Fibroblast of lung (primary cell): ENCODE measurements around the gene ZNF608. TPM values are rescaled to one million over a fixed set of nuclear protein-coding genes. Genes with fewer than 3 reads are reported as not detected.

Experiments used
- DNase-seq, 2 donors: peaks; one replicate each; pipeline versions ENCODE4 v3.0.0 to v3.0.0-alpha.2; 2010; ENCODE audit warnings: low read depth in 2 of 2
- H2AFZ ChIP-seq: 2 replicates; pipeline ENCODE4 v1.5.1; 2012; ENCODE audit warnings: low read length, control low read depth, inconsistent platforms
- H3K27ac ChIP-seq: 2 replicates; pipeline ENCODE4 v1.5.1; 2011; ENCODE audit warnings: low read length, control low read depth; ENCODE audit not compliant: insufficient read depth
- H3K27me3 ChIP-seq: 2 replicates; pipeline ENCODE4 v1.5.1; 2011; ENCODE audit warnings: mild to moderate bottlenecking, low read length; ENCODE audit not compliant: control insufficient read depth, insufficient read depth
- H3K36me3 ChIP-seq: 2 replicates; pipeline ENCODE4 v1.5.1; 2011; ENCODE audit warnings: low read length; ENCODE audit not compliant: control insufficient read depth, insufficient read depth
- H3K4me1 ChIP-seq: 2 replicates; pipeline ENCODE4 v1.5.1; 2011; ENCODE audit warnings: low read length; ENCODE audit not compliant: control insufficient read depth, insufficient read depth; ENCODE audit errors: extremely low read depth
- H3K4me2 ChIP-seq: 2 replicates; pipeline ENCODE4 v1.5.1; 2011; ENCODE audit warnings: low read length, control low read depth; ENCODE audit not compliant: insufficient read depth; ENCODE audit errors: extremely low read depth
- H3K4me3 ChIP-seq, 4 experiments: fragments of 200-600 bp in 1 of 4; sonication (generic) in 1 of 4; replicated peaks in 1 of 4; 2 replicates each; pipeline ENCODE4 v1.5.1; 2011 to 2016; ENCODE audit warnings: low read length in 4 of 4, low read depth in 3 of 4, mild to moderate bottlenecking in 3 of 4, control low read depth in 2 of 4, inconsistent platforms in 1 of 4, mixed read lengths in 1 of 4; ENCODE audit not compliant: insufficient read depth in 1 of 4; ENCODE audit errors: control extremely low read depth in 1 of 4
- H3K79me2 ChIP-seq: 2 replicates; pipeline ENCODE4 v1.5.1; 2012; ENCODE audit warnings: mild to moderate bottlenecking, low read length, inconsistent platforms; ENCODE audit not compliant: control insufficient read depth, insufficient read depth
- H3K9ac ChIP-seq: 2 replicates; pipeline ENCODE4 v1.5.1; 2011; ENCODE audit warnings: mild to moderate bottlenecking, low read length, control low read depth; ENCODE audit not compliant: insufficient read depth
- H3K9me3 ChIP-seq: 2 replicates; pipeline ENCODE4 v1.5.1; 2012; ENCODE audit warnings: low read depth, low read length; ENCODE audit not compliant: control insufficient read depth, insufficient read depth
- H4K20me1 ChIP-seq: 2 replicates; pipeline ENCODE4 v1.5.1; 2011; ENCODE audit warnings: low read length; ENCODE audit not compliant: control insufficient read depth, insufficient read depth; ENCODE audit errors: extremely low read depth
- CTCF ChIP-seq, 2 donors: IDR thresholded peaks in 1 of 2; conservative IDR thresholded peaks in 1 of 2; 1 replicate in 1 of 2; 2 replicates in 1 of 2; pipeline ENCODE4 v1.5.1; 2011 to 2012; ENCODE audit warnings: low read length in 2 of 2, control low read depth in 1 of 2, inconsistent platforms in 1 of 2, low read depth in 1 of 2, mild to moderate bottlenecking in 1 of 2
- EZH2 ChIP-seq: IDR thresholded peaks from 2 replicates; pipeline ENCODE4 v1.5.1; 2012; ENCODE audit warnings: low read length, control low read depth, mild to moderate bottlenecking; ENCODE audit errors: missing control alignments
- polyA plus RNA-seq, 2 donors: library from polyadenylated mRNA; depleted of rRNA in 1 of 2; stranded (reverse) in 1 of 2; unstranded in 1 of 2; fragments of >200 nt; gene quantifications; 2 replicates each; pipeline ENCODE4 v1.2.1, GENCODE V29; 2011 to 2012; ENCODE audit warnings: missing spikeins in 1 of 2
- total RNA-seq: library from RNA; depleted of rRNA; stranded (reverse); fragments of >200 nt; gene quantifications from 2 replicates; pipeline ENCODE4 v1.2.1, GENCODE V29; 2014

ZNF608 gene
- total and polyA plus RNA-seq, 2 donors (not counting 1 experiment from before 2014, with no cell fraction given), result 12.4 to 25.3 TPM

GRCh38 chr5:124725040-124725434, 21.4 kb downstream of the ZNF608 start:
- no peaks in the 10 kb centered on the region for H4K20me1 ChIP-seq
- H2AFZ ChIP-seq, result no peak overlapping the region

GRCh38 chr5:124724357-124725039, 21.9 kb downstream of the ZNF608 start:
- Histone ChIP-seq H3K9ac (no peak overlapping the region), H3K4me3 (no peak overlapping the region), H3K79me2 (peaks cover 17% of the 10 kb centered on the region), H3K4me1 (no peaks in the 10 kb centered on the region), H3K36me3 (no peaks in the 10 kb centered on the region), H3K27ac (no peak overlapping the region), H4K20me1 (no peaks in the 10 kb centered on the region), H2AFZ (no peak overlapping the region), H3K9me3 (no peaks in the 10 kb centered on the region), H3K27me3 (no peaks in the 10 kb centered on the region), H3K4me2 (no peak overlapping the region)
- TF ChIP-seq EZH2, result no peak
- no peak for TF ChIP-seq CTCF (conservative IDR thresholded peaks at IDR 0.05 in 1 of 2, IDR thresholded peaks at IDR 0.05 in 1 of 2; ENCODE audit: low read depth in 1 of 2, low read length in 2 of 2)
- DNase-seq, result no peak

More at GRCh38 chr5:124725040-124725434, 21.4 kb downstream of the ZNF608 start:
- H3K4me1 ChIP-seq, result no peaks in the 10 kb centered on the region
- H3K9ac ChIP-seq, result no peak overlapping the region
- H3K9me3 ChIP-seq, result no peaks in the 10 kb centered on the region
- H3K36me3 ChIP-seq, result no peaks in the 10 kb centered on the region
- no peaks in the 10 kb centered on the region for H3K27me3 ChIP-seq
- no peak for DNase-seq
- H3K4me3 ChIP-seq, result no peak overlapping the region
- no peak overlapping the region for H3K27ac ChIP-seq
- peaks cover 17% of the 10 kb centered on the region for H3K79me2 ChIP-seq
- H3K4me2 ChIP-seq, result no peak overlapping the region
- no peak for TF ChIP-seq EZH2
- no peak for TF ChIP-seq CTCF (conservative IDR thresholded peaks at IDR 0.05 in 1 of 2, IDR thresholded peaks at IDR 0.05 in 1 of 2; ENCODE audit: low read depth in 1 of 2, low read length in 2 of 2)

GRCh38 chr5:124721229-124721735, 25.2 kb downstream of the ZNF608 start:
- TF ChIP-seq CTCF (conservative IDR thresholded peaks at IDR 0.05 in 1 of 2, IDR thresholded peaks at IDR 0.05 in 1 of 2; ENCODE audit: low read depth in 1 of 2, low read length in 2 of 2) (no peak), EZH2 (no peak)
- Histone ChIP-seq H2AFZ (no peak overlapping the region), H3K4me3 (no peak overlapping the region), H3K9ac (no peak overlapping the region), H3K9me3 (no peaks in the 10 kb centered on the region), H3K79me2 (peaks cover 13% of the 10 kb centered on the region), H3K27me3 (no peaks in the 10 kb centered on the region), H3K27ac (no peak overlapping the region), H3K36me3 (no peaks in the 10 kb centered on the region), H4K20me1 (no peaks in the 10 kb centered on the region), H3K4me1 (peaks cover 2% of the 10 kb centered on the region), H3K4me2 (no peak overlapping the region)
- DNase-seq, result no peak
